Measurements from ENCODE around the gene COTL1.

DNA sequence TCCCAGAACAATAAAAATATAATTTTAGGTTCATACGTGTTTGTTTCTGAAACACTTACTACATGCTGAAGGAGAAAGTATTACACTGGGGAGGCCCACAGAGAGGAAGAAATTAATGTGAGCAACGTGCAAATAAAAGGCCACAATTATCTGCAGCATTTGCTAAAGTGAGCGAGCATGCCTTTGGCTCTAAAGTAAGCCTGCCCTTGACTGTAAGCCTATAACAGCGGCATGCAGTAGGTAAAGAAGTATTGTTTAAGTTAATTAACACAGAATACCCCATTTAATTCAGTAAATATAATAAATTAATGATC lies 13.2 kb upstream of the COTL1 start:
- TF ChIP-seq, protein P1, sequence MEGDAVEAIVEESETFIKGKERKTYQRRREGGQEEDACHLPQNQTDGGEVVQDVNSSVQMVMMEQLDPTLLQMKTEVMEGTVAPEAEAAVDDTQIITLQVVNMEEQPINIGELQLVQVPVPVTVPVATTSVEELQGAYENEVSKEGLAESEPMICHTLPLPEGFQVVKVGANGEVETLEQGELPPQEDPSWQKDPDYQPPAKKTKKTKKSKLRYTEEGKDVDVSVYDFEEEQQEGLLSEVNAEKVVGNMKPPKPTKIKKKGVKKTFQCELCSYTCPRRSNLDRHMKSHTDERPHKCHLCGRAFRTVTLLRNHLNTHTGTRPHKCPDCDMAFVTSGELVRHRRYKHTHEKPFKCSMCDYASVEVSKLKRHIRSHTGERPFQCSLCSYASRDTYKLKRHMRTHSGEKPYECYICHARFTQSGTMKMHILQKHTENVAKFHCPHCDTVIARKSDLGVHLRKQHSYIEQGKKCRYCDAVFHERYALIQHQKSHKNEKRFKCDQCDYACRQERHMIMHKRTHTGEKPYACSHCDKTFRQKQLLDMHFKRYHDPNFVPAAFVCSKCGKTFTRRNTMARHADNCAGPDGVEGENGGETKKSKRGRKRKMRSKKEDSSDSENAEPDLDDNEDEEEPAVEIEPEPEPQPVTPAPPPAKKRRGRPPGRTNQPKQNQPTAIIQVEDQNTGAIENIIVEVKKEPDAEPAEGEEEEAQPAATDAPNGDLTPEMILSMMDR (conservative IDR thresholded peaks at IDR 0.05; ENCODE audit: low read depth, low read length): no peak
- no peak for TF ChIP-seq EZH2 (IDR thresholded peaks at IDR 0.05; ENCODE audit: borderline replicate concordance, low read depth, low read length, poor library complexity, severe bottlenecking)
